Caki2 (cell line): ENCODE measurements around the gene SETD5. TPM values are rescaled to one million over a fixed set of nuclear protein-coding genes. Genes with fewer than 3 reads are reported as not detected.

Experiments
- DNase-seq: peaks from one replicate; pipeline ENCODE4 v3.0.0-alpha.2; 2015; ENCODE audit warnings: low read depth
- in situ Hi-C: cut with HindIII; loops from 2 replicates; pipeline ENCODE4 v1.10.0; 2016; ENCODE audit warnings: low sequenced_read_pairs, low pct_unique_long_range_greater_than_20kb, mixed read lengths
- total RNA-seq: library from RNA; depleted of rRNA; stranded (reverse); fragments of >200 nt; shearing (Covaris generic); gene quantifications from 2 replicates; pipeline ENCODE4 v1.2.3, GENCODE V29; 2014; ENCODE audit warnings: low replicate concordance

SETD5 gene
- total RNA-seq, 1 experiment from 2014 or later: 30.7 TPM

GRCh38 chr3:9403463-9403862 is 6.0 kb downstream of the SETD5 start:
- DNase-seq: no peak
- in situ Hi-C loops: no loop called here

GRCh38 chr3:9404680-9405079 is 7.3 kb downstream of the SETD5 start:
- no peak for DNase-seq
- in situ Hi-C loops: no loop called here

- in situ Hi-C loops: no loop called here
- DNase-seq: no peak
Measured at GRCh38 chr3:9405756-9406155, 8.3 kb downstream of the SETD5 start.

GRCh38 chr3:9406856-9407626 is 9.6 kb downstream of the SETD5 start:
- in situ Hi-C loops: no loop called here
- DNase-seq: no peak

GRCh38 chr3:9408061-9408460 is 10.6 kb downstream of the SETD5 start:
- no peak for DNase-seq
- in situ Hi-C loops: no loop called here

- in situ Hi-C loops: no loop called here
Measured at GRCh38 chr3:9408546-9408945, 11.1 kb downstream of the SETD5 start.

GRCh38 chr3:9409981-9410854 is 12.8 kb downstream of the SETD5 start:
- DNase-seq: no peak
- in situ Hi-C loops: no loop called here

More at GRCh38 chr3:9408546-9408945, 11.1 kb downstream of the SETD5 start:
- no peak for DNase-seq

GRCh38 chr3:9411302-9411701 is 13.9 kb downstream of the SETD5 start:
- no peak for DNase-seq
- in situ Hi-C loops: no loop called here

GRCh38 chr3:9412293-9412692 is 14.9 kb downstream of the SETD5 start:
- DNase-seq: no peak
- in situ Hi-C loops: no loop called here

- in situ Hi-C loops: no loop called here
- DNase-seq: no peak
Measured at GRCh38 chr3:9414826-9415225, 17.4 kb downstream of the SETD5 start.

- in situ Hi-C loops: no loop called here
- no peak for DNase-seq
Measured at GRCh38 chr3:9415485-9416138, 18.2 kb downstream of the SETD5 start.

GRCh38 chr3:9416139-9416780 is 18.8 kb downstream of the SETD5 start:
- peak; percentile 11 for DNase-seq
- in situ Hi-C loops: no loop called here

GRCh38 chr3:9420850-9421549 is 23.6 kb downstream of the SETD5 start:
- in situ Hi-C loops: no loop called here
- peak; percentile 31 for DNase-seq

GRCh38 chr3:9422712-9423424 is 25.5 kb downstream of the SETD5 start:
- in situ Hi-C loops: no loop called here

GRCh38 chr3:9428411-9428810 is 31.0 kb downstream of the SETD5 start:
- in situ Hi-C loops: no loop called here
- DNase-seq: no peak

More at GRCh38 chr3:9422712-9423424, 25.5 kb downstream of the SETD5 start:
- DNase-seq: peak; percentile 80

- in situ Hi-C loops: no loop called here
Measured at GRCh38 chr3:9430733-9431132, 33.3 kb downstream of the SETD5 start.

More at GRCh38 chr3:9430733-9431132, 33.3 kb downstream of the SETD5 start:
- no peak for DNase-seq
